MM.1S (cell line): Measurements from ENCODE around the gene FANCD2OS.
"Not testable (repeated sequence)": the region's sequence is repeated elsewhere in the genome, so short reads cannot be mapped to it uniquely, and the experiment has no call there.

Experiments used
- DNase-seq: peaks from one replicate; pipeline ENCODE4 v3.0.0-alpha.2; 2015
- H2AFZ ChIP-seq: fragments of 300-600 bp; sonication (generic); 2 replicates; pipeline ENCODE4 v1.6.0; 2016; ENCODE audit warnings: antibody characterized with exemption, low read length
- H3F3A ChIP-seq: fragments of 300-600 bp; sonication (generic); 2 replicates; pipeline ENCODE4 v1.6.1; 2016; ENCODE audit warnings: mild to moderate bottlenecking, antibody characterized with exemption, low read length, moderate library complexity, mixed read lengths; ENCODE audit not compliant: insufficient read depth
- H3K27ac ChIP-seq: fragments of 300-600 bp; sonication (generic); 2 replicates; pipeline ENCODE4 v1.5.1; 2016; ENCODE audit warnings: mild to moderate bottlenecking, low read length
- H3K27me3 ChIP-seq: fragments of 300-600 bp; sonication (generic); replicated peaks from 2 replicates; pipeline ENCODE4 v1.6.0; 2016; ENCODE audit warnings: low read length; ENCODE audit not compliant: insufficient read depth
- H3K36me3 ChIP-seq: fragments of 300-600 bp; sonication (generic); replicated peaks from 2 replicates; pipeline ENCODE4 v1.6.1; 2016; ENCODE audit warnings: mild to moderate bottlenecking, low read length, mixed read lengths; ENCODE audit not compliant: insufficient read depth
- H3K4me1 ChIP-seq: fragments of 300-600 bp; sonication (generic); 2 replicates; pipeline ENCODE4 v1.6.1; 2016; ENCODE audit warnings: low read length, mixed read lengths
- H3K4me2 ChIP-seq: fragments of 300-600 bp; sonication (generic); 2 replicates; pipeline ENCODE4 v1.6.0; 2016; ENCODE audit warnings: low read depth, low read length
- H3K4me3 ChIP-seq: fragments of 300-600 bp; sonication (generic); 2 replicates; pipeline ENCODE4 v1.5.1; 2016; ENCODE audit warnings: low read length, mixed read lengths
- H3K79me2 ChIP-seq: fragments of 300-600 bp; sonication (generic); 2 replicates; pipeline ENCODE4 v1.6.1; 2016; ENCODE audit warnings: mixed run types, low read length, mixed read lengths
- H3K9ac ChIP-seq: fragments of 300-600 bp; sonication (generic); 2 replicates; pipeline ENCODE4 v1.6.1; 2016; ENCODE audit warnings: low read length, mixed read lengths
- H3K9me2 ChIP-seq: fragments of 300-600 bp; sonication (generic); replicated peaks from 2 replicates; pipeline ENCODE4 v1.6.1; 2016; ENCODE audit warnings: mild to moderate bottlenecking, low read length, mixed read lengths; ENCODE audit not compliant: insufficient read depth
- H3K9me3 ChIP-seq: fragments of 300-600 bp; sonication (generic); replicated peaks from 2 replicates; pipeline ENCODE4 v1.6.1; 2016; ENCODE audit warnings: mild to moderate bottlenecking, low read length, mixed read lengths; ENCODE audit not compliant: insufficient read depth
- H4K20me1 ChIP-seq: fragments of 300-600 bp; sonication (generic); 2 replicates; pipeline ENCODE4 v1.6.1; 2016; ENCODE audit warnings: mild to moderate bottlenecking, low read length, moderate library complexity, mixed read lengths; ENCODE audit not compliant: insufficient read depth
- EZH2 ChIP-seq: fragments of 300-600 bp; sonication (generic); optimal IDR thresholded peaks from 2 replicates; pipeline ENCODE3; 2017; ENCODE audit warnings: low read depth, mild to moderate bottlenecking, antibody characterized with exemption, low read length, mixed read lengths
- EZH2phosphoT487 ChIP-seq: fragments of 300-600 bp; sonication (generic); IDR thresholded peaks from 2 replicates; pipeline ENCODE4 v1.6.1; 2018; ENCODE audit warnings: antibody characterized with exemption, low read length
- TF ChIP-seq, protein P1 (sequence below): fragments of 300-600 bp; sonication (generic); IDR thresholded peaks from 2 replicates; pipeline ENCODE4 v1.5.1; 2016; ENCODE audit warnings: antibody characterized with exemption, low read length, mixed read lengths

FANCD2OS gene

DNA sequence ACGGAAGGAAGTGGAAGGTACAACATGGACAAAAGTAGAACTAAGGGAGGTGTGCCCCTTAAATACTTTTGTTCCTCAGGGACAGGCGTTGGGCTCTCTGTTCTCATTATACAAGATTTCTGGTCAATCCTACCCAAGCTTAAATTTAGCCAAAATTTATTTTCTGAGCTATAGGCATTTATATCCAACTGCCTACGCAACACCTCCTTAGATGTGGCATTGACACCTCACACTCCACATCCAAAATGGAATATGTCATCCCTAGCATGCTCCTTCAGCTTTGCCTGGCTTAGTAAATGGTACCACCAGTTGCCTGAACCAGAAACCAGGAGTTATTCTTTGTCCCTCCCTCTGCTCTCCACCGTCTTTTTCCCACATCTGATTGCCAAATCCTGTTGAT is 26.2 kb downstream of the FANCD2OS start:
- no peaks in the 10 kb centered on the region for H3K79me2 ChIP-seq
- no peak overlapping the region for H2AFZ ChIP-seq
- H3K4me3 ChIP-seq = no peak overlapping the region
- no peaks in the 10 kb centered on the region for H3F3A ChIP-seq
- no peak overlapping the region for H3K27ac ChIP-seq
- no peak for DNase-seq
- H3K9ac ChIP-seq = no peak overlapping the region
- H4K20me1 ChIP-seq = no peaks in the 10 kb centered on the region
- no peaks in the 10 kb centered on the region for H3K9me3 ChIP-seq
- no peak overlapping the region for H3K4me2 ChIP-seq
- no peaks in the 10 kb centered on the region for H3K27me3 ChIP-seq
- peaks cover 12% of the 10 kb centered on the region for H3K36me3 ChIP-seq
- TF ChIP-seq EZH2phosphoT487 = no peak
- no peak for TF ChIP-seq EZH2
- TF ChIP-seq, protein P1, sequence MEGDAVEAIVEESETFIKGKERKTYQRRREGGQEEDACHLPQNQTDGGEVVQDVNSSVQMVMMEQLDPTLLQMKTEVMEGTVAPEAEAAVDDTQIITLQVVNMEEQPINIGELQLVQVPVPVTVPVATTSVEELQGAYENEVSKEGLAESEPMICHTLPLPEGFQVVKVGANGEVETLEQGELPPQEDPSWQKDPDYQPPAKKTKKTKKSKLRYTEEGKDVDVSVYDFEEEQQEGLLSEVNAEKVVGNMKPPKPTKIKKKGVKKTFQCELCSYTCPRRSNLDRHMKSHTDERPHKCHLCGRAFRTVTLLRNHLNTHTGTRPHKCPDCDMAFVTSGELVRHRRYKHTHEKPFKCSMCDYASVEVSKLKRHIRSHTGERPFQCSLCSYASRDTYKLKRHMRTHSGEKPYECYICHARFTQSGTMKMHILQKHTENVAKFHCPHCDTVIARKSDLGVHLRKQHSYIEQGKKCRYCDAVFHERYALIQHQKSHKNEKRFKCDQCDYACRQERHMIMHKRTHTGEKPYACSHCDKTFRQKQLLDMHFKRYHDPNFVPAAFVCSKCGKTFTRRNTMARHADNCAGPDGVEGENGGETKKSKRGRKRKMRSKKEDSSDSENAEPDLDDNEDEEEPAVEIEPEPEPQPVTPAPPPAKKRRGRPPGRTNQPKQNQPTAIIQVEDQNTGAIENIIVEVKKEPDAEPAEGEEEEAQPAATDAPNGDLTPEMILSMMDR = no peak
- no peaks in the 10 kb centered on the region for H3K9me2 ChIP-seq
- no peaks in the 10 kb centered on the region for H3K4me1 ChIP-seq

DNA sequence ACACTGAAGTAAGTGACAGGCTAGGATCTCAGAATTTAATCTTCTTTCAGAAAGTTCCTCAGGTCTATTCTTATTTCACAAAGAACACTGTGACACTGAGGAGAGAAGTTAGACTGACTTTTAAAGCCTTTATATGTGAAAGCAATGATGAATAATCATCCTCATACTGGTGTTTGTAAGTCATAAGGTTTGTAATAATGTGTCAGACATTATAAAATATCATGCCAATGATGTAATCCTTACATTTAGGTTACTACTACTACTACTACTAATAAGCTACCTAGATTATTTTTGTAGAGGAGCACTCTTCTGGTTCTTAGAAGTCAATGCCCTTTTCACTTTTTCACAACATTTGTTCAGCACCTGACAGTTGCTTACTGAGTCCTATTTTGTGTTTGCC is 33.4 kb downstream of the FANCD2OS start:
- no peaks in the 10 kb centered on the region for H3F3A ChIP-seq
- no peak overlapping the region; the same call in 1 of the 2 replicates for H3K27ac ChIP-seq
- no peaks in the 10 kb centered on the region; the same call in 1 of the 2 replicates for H3K36me3 ChIP-seq
- DNase-seq = no peak
- TF ChIP-seq EZH2phosphoT487 (no peak), EZH2 (no peak)
- TF ChIP-seq, protein P1 = no peak
- no peak overlapping the region for H3K9ac ChIP-seq
- H4K20me1 ChIP-seq = no peaks in the 10 kb centered on the region
- H3K79me2 ChIP-seq = no peaks in the 10 kb centered on the region
- no peak overlapping the region for H3K4me3 ChIP-seq
- no peak overlapping the region for H2AFZ ChIP-seq
- no peaks in the 10 kb centered on the region for H3K27me3 ChIP-seq
- H3K9me2 ChIP-seq = no peaks in the 10 kb centered on the region
- H3K4me2 ChIP-seq = no peak overlapping the region
- H3K9me3 ChIP-seq = no peaks in the 10 kb centered on the region
- no peaks in the 10 kb centered on the region for H3K4me1 ChIP-seq

DNA sequence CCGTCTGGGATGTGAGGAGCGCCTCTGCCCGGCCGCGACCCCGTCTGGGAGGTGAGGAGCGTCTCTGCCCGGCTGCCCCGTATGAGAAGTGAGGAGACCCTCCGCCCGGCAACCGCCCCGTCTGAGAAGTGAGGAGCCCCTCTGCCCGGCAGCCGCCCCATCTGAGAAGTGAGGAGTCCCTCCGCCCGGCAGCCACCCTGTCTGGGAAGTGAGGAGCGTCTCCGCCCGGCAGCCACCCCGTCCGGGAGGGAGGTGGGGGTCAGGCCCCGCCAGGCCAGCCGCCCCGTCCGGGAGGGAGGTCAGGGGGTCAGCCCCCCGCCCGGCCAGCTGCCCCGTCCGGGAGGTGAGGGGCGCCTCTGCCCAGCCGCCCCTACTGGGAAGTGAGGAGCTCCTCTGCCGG is 38.0 kb downstream of the FANCD2OS start:
- not testable (repeated sequence) for H3K36me3 ChIP-seq, H3K79me2 ChIP-seq

DNA sequence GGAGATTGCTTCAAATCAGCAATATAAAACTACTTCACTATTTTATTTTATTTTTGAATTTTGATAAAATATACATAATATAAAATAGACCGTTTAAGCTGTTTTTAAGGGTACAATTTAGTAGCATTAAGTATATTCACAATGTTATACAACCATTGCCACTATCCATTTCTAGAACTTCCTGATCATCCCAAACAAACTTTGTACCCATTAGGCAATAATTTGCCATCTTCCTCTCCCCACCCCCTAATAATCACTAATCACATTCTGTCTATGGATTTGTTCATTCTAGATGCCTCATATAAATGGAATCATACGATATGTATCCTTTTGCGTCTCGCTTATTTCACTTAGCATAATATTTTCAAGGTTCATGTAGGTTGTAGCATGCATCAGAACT is 53.0 kb downstream of the FANCD2OS start:
- no peaks in the 10 kb centered on the region for H4K20me1 ChIP-seq
- TF ChIP-seq, protein P1 = no peak
- TF ChIP-seq EZH2phosphoT487 = no peak
- no peak for TF ChIP-seq EZH2
- H3K36me3 ChIP-seq = no peaks in the 10 kb centered on the region
- no peaks in the 10 kb centered on the region for H3K4me1 ChIP-seq
- H3K9me3 ChIP-seq = no peaks in the 10 kb centered on the region
- no peak overlapping the region for H3K4me3 ChIP-seq
- H3K79me2 ChIP-seq = no peaks in the 10 kb centered on the region
- H3K27ac ChIP-seq = no peak overlapping the region
- no peaks in the 10 kb centered on the region for H3K9me2 ChIP-seq
- H2AFZ ChIP-seq = no peak overlapping the region
- H3K4me2 ChIP-seq = no peak overlapping the region
- H3F3A ChIP-seq = no peaks in the 10 kb centered on the region
- DNase-seq = no peak
- H3K9ac ChIP-seq = no peak overlapping the region
- no peaks in the 10 kb centered on the region for H3K27me3 ChIP-seq

More for the DNA sequence above, 38.0 kb downstream of the FANCD2OS start:
- H2AFZ ChIP-seq, H3K27me3 ChIP-seq, H3K9me3 ChIP-seq, DNase-seq, H3K4me1 ChIP-seq, H3K9me2 ChIP-seq, H3K4me2 ChIP-seq, H3K9ac ChIP-seq, H3K27ac ChIP-seq, H3F3A ChIP-seq, H4K20me1 ChIP-seq, H3K4me3 ChIP-seq: not testable (repeated sequence)
